ENCODE measurements around the gene RBBP7.
"Not testable (repeated sequence)": the region's sequence is repeated elsewhere in the genome, so short reads cannot be mapped to it uniquely, and the experiment has no call there.

The RBBP7 gene

DNA sequence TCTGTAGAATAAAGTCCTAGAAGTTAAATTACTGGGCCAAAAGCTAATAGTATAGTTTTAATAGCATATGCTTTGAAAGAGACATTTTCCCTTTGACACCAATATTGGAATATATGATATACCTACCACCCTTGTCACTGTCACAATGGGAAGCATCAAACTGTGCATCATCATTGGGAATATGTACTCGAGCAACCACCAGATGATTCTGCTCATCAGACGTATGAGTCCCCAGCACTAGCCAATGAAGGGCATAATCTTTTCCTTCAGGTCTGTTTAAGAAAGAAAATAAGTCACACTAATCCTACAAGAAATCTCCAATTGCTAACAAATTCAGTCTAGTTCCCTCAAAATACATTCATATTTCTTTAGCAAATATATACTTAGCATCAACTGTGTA, 7.3 kb downstream of the RBBP7 start:
- DNase-seq (ENCODE audit: low spot score): no peak

GRCh38 chrX:16856744-16857143, 13.4 kb downstream of the RBBP7 start:
- DNase-seq (ENCODE audit: low spot score): no peak

GRCh38 chrX:16856076-16856404, 14.1 kb downstream of the RBBP7 start:
- not testable (repeated sequence) for DNase-seq (ENCODE audit: low spot score)

- no peak for DNase-seq (ENCODE audit: low spot score)
Observed at GRCh38 chrX:16855363-16856075, 14.6 kb downstream of the RBBP7 start.

DNA sequence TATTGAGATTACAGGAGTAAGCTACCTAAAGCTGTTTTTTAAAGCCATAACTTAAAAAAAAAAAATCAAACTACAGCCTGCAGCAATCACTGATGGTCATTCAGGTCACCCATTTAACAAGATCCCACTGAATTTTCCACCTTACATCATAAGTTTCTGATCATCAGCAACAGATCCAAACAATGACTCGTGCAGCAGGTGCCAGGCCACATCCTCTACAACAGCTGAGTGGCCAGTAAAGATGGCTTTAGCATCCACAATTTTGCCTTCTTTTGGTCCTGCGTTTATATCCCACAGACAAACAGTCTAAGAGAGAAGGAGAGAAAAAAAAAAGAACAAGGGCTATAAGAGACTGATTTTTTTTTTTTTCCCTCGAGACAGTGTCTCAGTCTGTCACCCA, 16.6 kb downstream of the RBBP7 start:
- no peak for DNase-seq (ENCODE audit: low spot score)

DNA sequence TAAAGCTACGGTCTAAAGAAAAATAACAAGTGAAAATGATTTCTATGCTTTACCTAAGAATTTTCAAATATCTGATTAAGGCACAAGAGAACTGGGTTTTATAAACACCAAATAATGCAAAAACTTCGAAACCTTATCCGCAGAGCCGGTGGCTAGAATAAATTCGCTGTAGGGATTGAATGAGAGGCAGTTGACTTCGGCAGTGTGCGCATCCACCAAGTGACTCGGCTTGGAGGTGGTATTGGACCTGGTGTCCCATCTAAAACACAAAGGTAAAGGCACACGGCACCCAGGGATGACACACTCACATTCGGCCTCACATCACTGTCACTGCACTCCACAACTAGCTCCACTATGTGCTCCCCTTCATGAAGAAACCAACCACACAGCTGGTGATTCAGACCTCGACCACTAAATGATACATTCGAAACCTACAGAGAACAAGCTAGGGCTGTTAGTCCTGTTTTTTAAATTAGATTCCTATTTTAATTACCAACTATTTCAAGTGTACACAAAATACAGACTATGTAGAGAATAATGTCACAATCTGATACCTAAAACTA, 17.5 kb downstream of the RBBP7 start:
- DNase-seq (ENCODE audit: low spot score): no peak

DNA sequence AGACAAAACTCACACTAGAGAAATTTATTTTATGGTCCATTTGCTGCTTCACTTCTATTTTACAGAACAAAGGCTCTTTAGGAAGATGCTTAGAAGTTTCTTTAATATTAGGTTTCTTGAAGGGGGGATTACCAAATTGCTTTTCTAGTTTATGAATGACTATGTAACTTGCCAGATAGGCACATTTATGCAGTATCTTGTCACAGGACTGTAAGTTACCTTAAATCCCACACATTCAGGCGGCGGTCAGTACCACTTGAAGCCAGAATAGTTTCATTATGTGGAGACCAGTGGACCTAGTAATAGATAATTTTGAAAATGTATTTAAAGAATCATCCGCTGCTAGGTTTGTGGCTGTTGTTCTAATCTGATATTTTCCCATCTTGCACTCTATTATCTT, 18.3 kb downstream of the RBBP7 start:
- no peak for DNase-seq (ENCODE audit: low spot score)

GRCh38 chrX:16851421-16851820, 18.7 kb downstream of the RBBP7 start:
- no peak for DNase-seq (ENCODE audit: low spot score)

DNA sequence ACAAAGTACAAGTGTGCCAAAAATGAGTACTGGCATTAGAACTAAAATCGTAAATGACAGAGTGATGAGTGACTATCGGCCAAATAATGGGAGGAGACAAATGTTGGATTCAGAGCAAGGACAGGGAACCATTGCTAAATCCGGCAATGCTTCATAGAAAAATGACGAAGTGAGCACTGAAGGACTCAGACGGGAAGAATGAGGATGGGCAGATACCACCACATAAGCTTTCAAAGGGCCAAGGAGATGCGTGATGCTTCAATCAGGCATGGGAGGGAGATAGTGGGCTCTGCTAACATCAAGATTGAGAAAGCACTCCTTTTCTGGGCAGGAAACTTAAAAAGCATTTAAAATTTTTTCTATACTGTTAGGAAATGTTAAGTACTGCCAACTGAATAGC, 21.6 kb downstream of the RBBP7 start:
- no peak for DNase-seq (ENCODE audit: low spot score)

GRCh38 chrX:16845686-16846085, 24.5 kb downstream of the RBBP7 start:
- DNase-seq (ENCODE audit: low spot score): no peak

DNA sequence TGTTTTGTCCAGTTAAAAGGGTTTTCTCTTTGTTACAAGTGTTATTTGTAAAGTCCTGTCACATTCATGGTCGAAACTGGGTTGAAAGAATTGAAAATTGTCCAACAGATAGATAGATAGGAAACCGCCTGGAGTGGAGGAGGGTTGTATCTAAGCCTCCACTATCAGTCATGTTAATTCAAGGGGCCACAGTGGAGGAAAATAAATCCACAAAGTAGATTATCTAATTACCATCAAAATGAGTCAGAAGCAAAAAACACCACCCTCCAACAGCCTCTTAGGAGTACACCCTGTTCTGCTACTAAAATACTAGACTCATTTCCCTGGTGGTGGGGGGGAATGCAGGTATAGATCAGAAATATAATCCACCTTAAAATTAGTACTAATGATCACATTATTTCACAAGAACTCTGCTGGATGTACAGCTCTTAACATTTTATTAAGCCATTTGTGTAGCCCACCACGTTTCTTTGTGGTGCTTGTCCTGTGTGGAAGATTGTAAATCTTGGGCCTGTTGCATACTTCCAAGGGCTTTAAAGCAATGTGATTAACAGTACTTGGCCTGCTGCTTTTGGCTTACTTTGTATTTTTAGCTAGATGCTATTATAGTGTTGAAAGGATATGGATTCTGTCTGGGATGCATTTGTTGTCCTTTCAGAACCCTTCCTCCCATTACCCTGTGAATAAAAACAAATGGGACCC, 26.8 kb downstream of the RBBP7 start:
- DNase-seq (ENCODE audit: low spot score): no peak

- DNase-seq (ENCODE audit: low spot score): no peak
Observed at GRCh38 chrX:16842684-16843083, 27.5 kb downstream of the RBBP7 start.

GRCh38 chrX:16839852-16840460, 30.2 kb downstream of the RBBP7 start:
- no peak for DNase-seq (ENCODE audit: low spot score)

DNA sequence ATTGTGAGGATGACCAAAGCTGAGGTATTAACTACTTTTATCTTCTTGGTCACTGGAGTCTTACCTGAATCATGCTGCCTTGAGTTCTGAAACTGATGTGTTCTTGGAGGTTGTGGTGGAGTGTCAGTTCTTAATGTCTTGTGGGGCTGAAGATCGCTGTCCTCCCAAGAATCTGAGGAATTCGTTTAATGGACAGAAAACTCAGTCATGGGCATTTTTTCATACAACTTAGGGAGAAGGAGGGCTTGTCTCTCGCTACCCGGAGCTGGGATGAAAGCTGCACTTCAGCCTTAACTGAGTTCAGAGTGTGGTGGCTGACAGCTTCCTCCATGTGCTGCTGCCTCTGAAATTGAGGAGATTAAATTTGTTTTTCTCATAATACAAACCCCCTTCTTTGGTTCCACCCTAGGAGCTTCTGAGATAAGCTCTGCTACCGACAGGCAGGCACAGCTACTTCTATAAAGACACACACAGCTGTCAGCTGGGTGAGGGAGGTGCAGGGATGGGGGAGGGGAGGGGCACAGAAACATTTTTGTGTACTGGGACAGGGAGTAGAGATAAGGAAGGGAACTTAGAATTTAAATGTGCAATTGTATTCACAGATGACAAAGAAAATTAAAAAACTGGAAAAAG, 30.8 kb downstream of the RBBP7 start:
- DNase-seq (ENCODE audit: low spot score): no peak

GRCh38 chrX:16838202-16839066, 31.7 kb downstream of the RBBP7 start:
- DNase-seq (ENCODE audit: low spot score): no peak

DNA sequence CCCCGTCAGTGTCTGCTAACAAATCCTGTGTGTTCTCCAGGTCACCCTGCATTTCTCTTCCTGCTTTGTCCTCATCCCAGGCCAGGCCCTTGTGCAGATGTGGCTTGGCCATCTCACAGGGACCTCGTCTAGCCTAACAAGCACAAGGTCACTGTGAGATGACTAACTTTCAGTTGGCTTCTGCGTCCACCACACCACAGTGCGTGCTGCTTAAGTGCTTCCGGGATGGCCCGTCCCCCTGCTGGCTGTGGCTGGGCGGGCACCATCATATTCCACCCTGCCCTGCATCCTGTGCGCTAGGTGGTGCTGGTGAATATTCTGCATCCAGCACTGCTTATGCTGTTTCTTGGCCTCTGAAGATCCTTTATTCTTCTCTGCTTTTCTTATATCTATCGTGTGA, 33.8 kb downstream of the RBBP7 start:
- no peak for DNase-seq (ENCODE audit: low spot score)

GRCh38 chrX:16834806-16835205, 35.4 kb downstream of the RBBP7 start:
- no peak for DNase-seq (ENCODE audit: low spot score)

- no peak for DNase-seq (ENCODE audit: low spot score)
Observed at GRCh38 chrX:16832301-16832700, 37.9 kb downstream of the RBBP7 start.

- DNase-seq (ENCODE audit: low spot score): no peak
Observed at GRCh38 chrX:16828124-16828908, 41.8 kb downstream of the RBBP7 start.

DNA sequence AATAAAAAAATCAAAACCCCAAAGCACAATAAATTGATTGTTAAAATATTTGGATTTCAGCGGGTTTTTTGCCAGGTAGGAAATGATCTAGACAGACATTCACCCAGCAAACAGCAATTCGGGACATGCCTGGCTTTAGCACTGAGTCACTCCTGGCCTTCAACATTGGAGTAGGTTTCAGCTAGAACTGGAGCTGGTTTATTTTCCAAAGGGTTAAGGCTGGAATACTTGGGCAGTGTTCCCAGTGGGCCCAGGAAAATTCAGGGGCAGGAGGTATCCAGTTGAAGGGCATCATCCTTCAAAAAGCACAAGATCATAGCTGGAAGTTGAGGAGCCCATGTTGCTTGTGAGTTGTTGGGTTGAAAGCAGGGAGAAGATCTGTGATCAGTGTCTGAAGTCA, 42.9 kb downstream of the RBBP7 start:
- no peak for DNase-seq (ENCODE audit: low spot score)

GRCh38 chrX:16826207-16826606, 44.0 kb downstream of the RBBP7 start:
- DNase-seq (ENCODE audit: low spot score): peak; percentile 6
